22Rv1 (cell line): Measurements from ENCODE around the gene CDK14.

Experiments used
- CTCF ChIP-seq: fragments of 450-650 bp; IDR thresholded peaks from 2 replicates; pipeline ENCODE4 v1.5.1; 2017; ENCODE audit warnings: mild to moderate bottlenecking
- ZFX ChIP-seq: fragments of 450-650 bp; IDR thresholded peaks from 2 replicates; pipeline ENCODE4 v1.6.1; 2017; ENCODE audit warnings: antibody characterized with exemption, borderline replicate concordance

DNA sequence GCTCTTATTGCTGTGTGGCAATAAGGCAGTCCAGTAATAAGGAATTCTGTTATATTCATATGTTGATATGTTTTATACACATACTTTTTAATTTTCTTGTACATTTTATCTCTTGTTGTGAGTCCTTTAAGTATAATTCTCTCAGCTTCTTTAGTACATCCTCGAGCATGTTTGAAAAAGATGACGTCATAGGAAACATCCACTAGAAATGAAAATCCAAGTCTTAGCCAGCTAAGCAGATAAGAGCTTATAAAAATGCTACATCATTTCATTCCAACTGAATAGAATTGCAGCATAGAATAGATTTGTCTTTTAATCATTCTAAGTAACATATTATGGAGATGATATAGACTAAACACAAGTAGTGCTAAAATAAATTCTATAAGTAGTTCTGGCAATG, 384.4 kb downstream of the CDK14 start:
- TF ChIP-seq CTCF = no peak
- TF ChIP-seq ZFX = no peak
